CD14-positive monocyte (primary cell): ENCODE measurements around the gene FGF5. TPM values are rescaled to one million over a fixed set of nuclear protein-coding genes. Genes with fewer than 3 reads are reported as not detected.

Experiments used
- DNase-seq, 3 donors: peaks; one replicate each; pipeline ENCODE4 v3.0.0-alpha.2; 2011 to 2022
- H2AFZ ChIP-seq: 2 replicates; pipeline ENCODE4 v1.6.0; 2012; ENCODE audit warnings: mild to moderate bottlenecking, low read depth, low read length, inconsistent platforms; ENCODE audit not compliant: insufficient read depth, poor library complexity, severe bottlenecking
- H3K27ac ChIP-seq, 2 donors: 1 replicate in 1 of 2; 2 replicates in 1 of 2; pipeline ENCODE4 v1.5.1; 2012 to 2013; ENCODE audit warnings: low read length in 2 of 2, control low read depth in 1 of 2, inconsistent platforms in 1 of 2, low read depth in 1 of 2, mild to moderate bottlenecking in 1 of 2
- H3K27me3 ChIP-seq, 2 donors: one replicate each; pipeline versions ENCODE4 v1.6.0 to v1.6.1; 2011 to 2013; ENCODE audit warnings: low read length in 2 of 2; ENCODE audit not compliant: control insufficient read depth in 2 of 2, insufficient read depth in 2 of 2
- H3K36me3 ChIP-seq, 2 donors: replicated peaks in 1 of 2; 1 replicate in 1 of 2; 2 replicates in 1 of 2; pipeline versions ENCODE4 v1.5.1 to v1.6.1; 2012 to 2013; ENCODE audit warnings: low read length in 2 of 2, control low read depth in 1 of 2, inconsistent platforms in 1 of 2, mild to moderate bottlenecking in 1 of 2; ENCODE audit not compliant: insufficient read depth in 2 of 2, control insufficient read depth in 1 of 2
- H3K4me1 ChIP-seq, 2 donors: 1 replicate in 1 of 2; 2 replicates in 1 of 2; pipeline versions ENCODE4 v1.5.1 to v1.6.1; 2012 to 2013; ENCODE audit warnings: low read length in 2 of 2, control low read depth in 1 of 2, inconsistent platforms in 1 of 2, mild to moderate bottlenecking in 1 of 2, moderate library complexity in 1 of 2; ENCODE audit not compliant: insufficient read depth in 2 of 2, control insufficient read depth in 1 of 2
- H3K4me2 ChIP-seq: replicated peaks from 2 replicates; pipeline ENCODE3; 2012; ENCODE audit warnings: low read length, moderate library complexity, mild to moderate bottlenecking; ENCODE audit not compliant: poor library complexity, severe bottlenecking; ENCODE audit errors: extremely low read depth
- H3K4me3 ChIP-seq, 3 experiments: fragments of 200-600 bp in 1 of 3; sonication (generic) in 1 of 3; replicated peaks in 1 of 3; 1 replicate in 2 of 3; 2 replicates in 1 of 3; pipeline ENCODE4 v1.5.1; 2011 to 2013; ENCODE audit warnings: low read length in 3 of 3, mild to moderate bottlenecking in 3 of 3, control low read depth in 2 of 3, low read depth in 2 of 3, inconsistent platforms in 1 of 3, moderate library complexity in 1 of 3
- H3K79me2 ChIP-seq: 2 replicates; pipeline ENCODE4 v1.6.0; 2012; ENCODE audit warnings: mild to moderate bottlenecking, control low read depth, inconsistent platforms, low read length, moderate library complexity; ENCODE audit not compliant: insufficient read depth
- H3K9ac ChIP-seq: 2 replicates; pipeline ENCODE4 v1.6.0; 2017; ENCODE audit warnings: low read length, mild to moderate bottlenecking; ENCODE audit not compliant: insufficient read depth, poor library complexity, severe bottlenecking
- H3K9me3 ChIP-seq, 2 donors: replicated peaks in 1 of 2; 1 replicate in 1 of 2; 2 replicates in 1 of 2; pipeline versions ENCODE4 v1.5.1 to v1.6.1; 2012 to 2013; ENCODE audit warnings: low read length in 2 of 2, control low read depth in 1 of 2; ENCODE audit not compliant: control insufficient read depth in 1 of 2, insufficient read depth in 1 of 2
- H4K20me1 ChIP-seq: 2 replicates; pipeline ENCODE4 v1.6.0; 2012; ENCODE audit warnings: mild to moderate bottlenecking, low read length, control low read depth, moderate library complexity; ENCODE audit not compliant: insufficient read depth
- H3K27ac Mint-ChIP-seq, 7 donors: one replicate each; pipeline ENCODE4 v1.8.0; 2020; ENCODE audit warnings: mild to moderate bottlenecking in 7 of 7, mixed read lengths in 7 of 7, moderate library complexity in 6 of 7, inconsistent platforms in 2 of 7
- H3K27me3 Mint-ChIP-seq, 3 donors: one replicate each; pipeline ENCODE4 v1.8.0; 2021 to 2022; ENCODE audit warnings: low read depth in 3 of 3, mild to moderate bottlenecking in 3 of 3, mixed read lengths in 3 of 3, moderate library complexity in 3 of 3, inconsistent platforms in 1 of 3
- H3K36me3 Mint-ChIP-seq, 2 donors: one replicate each; pipeline ENCODE4 v1.8.0; 2020; ENCODE audit warnings: mixed read lengths in 2 of 2, inconsistent platforms in 1 of 2, mild to moderate bottlenecking in 1 of 2
- H3K4me1 Mint-ChIP-seq: one replicate; pipeline ENCODE4 v1.8.0; 2020; ENCODE audit warnings: mild to moderate bottlenecking, mixed read lengths
- H3K4me3 Mint-ChIP-seq, 2 donors: one replicate each; pipeline ENCODE4 v1.8.0; 2020; ENCODE audit warnings: mild to moderate bottlenecking in 2 of 2, mixed read lengths in 2 of 2, moderate library complexity in 1 of 2
- H3K9me3 Mint-ChIP-seq, 7 donors: one replicate each; pipeline ENCODE4 v1.8.0; 2020 to 2022; ENCODE audit warnings: mixed read lengths in 7 of 7, mild to moderate bottlenecking in 6 of 7, moderate library complexity in 6 of 7, inconsistent platforms in 2 of 7
- WGBS: methylation state at CpG from one replicate; pipeline ENCODE4 v1.1.5; 2013; ENCODE audit warnings: missing lambda C conversion rate; ENCODE audit not compliant: insufficient coverage; 5-methylcytosine and 5-hydroxymethylcytosine counted together
- intact Hi-C, 2 donors: fragments of 100-400 bp; cut with micrococcal nuclease; formaldehyde crosslinking; loops; one replicate each; pipeline versions ENCODE4 v1.15.0 to v1.15.1; 2023
- polyA plus RNA-seq, 3 donors: library from polyadenylated mRNA; depleted of rRNA in 1 of 3; unstranded in 2 of 3; stranded (reverse) in 1 of 3; fragments of 300-500 nt in 2 of 3; fragments of >200 nt in 1 of 3; fragmentation: Illumina TruSeq in 2 of 3; gene quantifications; 1 replicate in 2 of 3; 2 replicates in 1 of 3; pipeline ENCODE4 v1.2.3, GENCODE V29; 2012 to 2021
- TF ChIP-seq, protein P1 (sequence below): fragments of 200-600 bp; IDR thresholded peaks from one replicate; pipeline ENCODE4 v1.8.0; 2022; ENCODE audit warnings: antibody characterized with exemption, mild to moderate bottlenecking

The FGF5 gene
- polyA plus RNA-seq, 3 donors = not detected

DNA sequence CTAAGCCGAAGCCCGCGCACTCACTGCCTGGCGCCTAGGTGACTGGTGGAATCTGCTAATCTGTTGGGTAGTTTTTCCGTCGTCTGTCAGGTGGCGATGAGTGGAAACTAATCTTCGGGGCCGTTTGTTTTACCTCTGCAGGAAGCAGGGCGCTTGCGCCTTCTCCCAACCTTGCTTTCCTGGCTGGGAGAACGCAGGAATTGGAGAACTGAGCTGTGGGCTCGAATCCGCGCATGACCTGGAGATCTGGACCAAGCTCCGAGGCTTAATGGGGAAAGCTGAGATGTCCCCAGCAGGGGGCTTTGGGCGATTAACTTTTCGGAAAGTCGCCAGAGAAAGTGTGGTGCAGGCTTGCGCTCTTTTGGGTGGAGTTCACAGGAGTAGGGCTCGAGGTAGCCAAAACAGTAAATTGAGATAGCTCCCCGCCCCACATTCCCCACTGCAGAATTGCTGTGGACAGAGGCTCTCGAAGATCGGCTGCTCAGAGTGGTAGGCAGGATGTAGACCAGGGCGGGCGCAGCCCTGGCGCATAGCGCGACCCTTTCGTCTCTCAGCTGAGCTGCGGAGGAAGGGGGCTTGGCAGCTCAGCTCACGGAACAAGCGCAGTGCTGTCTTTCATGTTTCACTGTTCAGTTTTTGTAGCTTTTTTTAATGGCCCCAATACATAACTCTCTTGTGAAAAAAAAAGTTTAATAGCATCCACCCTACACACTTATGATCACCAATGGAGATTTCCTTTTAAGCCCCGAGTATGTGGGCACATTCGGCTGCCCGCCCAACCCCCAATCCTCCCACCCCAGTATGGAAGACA is 2.7 kb upstream of the FGF5 start:
- H3K4me3 Mint-ChIP-seq = peak overlapping the region in 1 of 2 donors; percentile 70
- WGBS = 41% methylated on average over 32 of the region's 36 CpGs
- Histone ChIP-seq H3K27ac (no peak overlapping the region), H4K20me1 (no peaks in the 10 kb centered on the region), H3K79me2 (no peaks in the 10 kb centered on the region), H2AFZ (no peak overlapping the region), H3K4me1 (peaks cover 8 to 17% of the 10 kb centered on the region in 2 donors), H3K4me2 (no peak overlapping the region), H3K9ac (no peak overlapping the region), H3K4me3 (no peak overlapping the region), H3K9me3 (peaks cover 5 to 44% of the 10 kb centered on the region in 2 donors), H3K27me3 (peaks cover 52 to 89% of the 10 kb centered on the region in 2 donors), H3K36me3 (no peaks in the 10 kb centered on the region)
- intact Hi-C loops = no loop called here
- peaks cover 67 to 81% (median 69%) of the 10 kb centered on the region in 3 donors for H3K27me3 Mint-ChIP-seq
- DNase-seq = no peak
- peaks cover 0 to 2% of the 10 kb centered on the region in 2 donors for H3K36me3 Mint-ChIP-seq
- H3K27ac Mint-ChIP-seq = no peak overlapping the region
- TF ChIP-seq, protein P1, sequence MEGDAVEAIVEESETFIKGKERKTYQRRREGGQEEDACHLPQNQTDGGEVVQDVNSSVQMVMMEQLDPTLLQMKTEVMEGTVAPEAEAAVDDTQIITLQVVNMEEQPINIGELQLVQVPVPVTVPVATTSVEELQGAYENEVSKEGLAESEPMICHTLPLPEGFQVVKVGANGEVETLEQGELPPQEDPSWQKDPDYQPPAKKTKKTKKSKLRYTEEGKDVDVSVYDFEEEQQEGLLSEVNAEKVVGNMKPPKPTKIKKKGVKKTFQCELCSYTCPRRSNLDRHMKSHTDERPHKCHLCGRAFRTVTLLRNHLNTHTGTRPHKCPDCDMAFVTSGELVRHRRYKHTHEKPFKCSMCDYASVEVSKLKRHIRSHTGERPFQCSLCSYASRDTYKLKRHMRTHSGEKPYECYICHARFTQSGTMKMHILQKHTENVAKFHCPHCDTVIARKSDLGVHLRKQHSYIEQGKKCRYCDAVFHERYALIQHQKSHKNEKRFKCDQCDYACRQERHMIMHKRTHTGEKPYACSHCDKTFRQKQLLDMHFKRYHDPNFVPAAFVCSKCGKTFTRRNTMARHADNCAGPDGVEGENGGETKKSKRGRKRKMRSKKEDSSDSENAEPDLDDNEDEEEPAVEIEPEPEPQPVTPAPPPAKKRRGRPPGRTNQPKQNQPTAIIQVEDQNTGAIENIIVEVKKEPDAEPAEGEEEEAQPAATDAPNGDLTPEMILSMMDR = no peak
- H3K9me3 Mint-ChIP-seq = peaks cover 0 to 26% (median 11%) of the 10 kb centered on the region in 7 donors
- H3K4me1 Mint-ChIP-seq = peaks cover 24% of the 10 kb centered on the region

- Histone ChIP-seq H3K27me3 (peaks cover 53 to 89% of the 10 kb centered on the region in 2 donors), H3K4me3 (no peak overlapping the region), H3K4me1 (peaks cover 8 to 17% of the 10 kb centered on the region in 2 donors), H3K4me2 (no peak overlapping the region), H3K9me3 (peaks cover 5 to 49% of the 10 kb centered on the region in 2 donors), H3K9ac (no peak overlapping the region), H3K36me3 (no peaks in the 10 kb centered on the region), H4K20me1 (no peaks in the 10 kb centered on the region), H3K79me2 (no peaks in the 10 kb centered on the region), H2AFZ (no peak overlapping the region), H3K27ac (no peak overlapping the region)
- H3K9me3 Mint-ChIP-seq = peaks cover 0 to 26% (median 11%) of the 10 kb centered on the region in 7 donors
- intact Hi-C loops = no loop called here
- WGBS = 31% methylated on average over 2 of the region's 4 CpGs
- H3K4me1 Mint-ChIP-seq = peaks cover 24% of the 10 kb centered on the region
- TF ChIP-seq, protein P1 = no peak
- DNase-seq = no peak
- H3K4me3 Mint-ChIP-seq = peak overlapping the region in 1 of 2 donors; percentile 70
- no peak overlapping the region for H3K27ac Mint-ChIP-seq
- peaks cover 0 to 2% of the 10 kb centered on the region in 2 donors for H3K36me3 Mint-ChIP-seq
- peaks cover 70 to 85% (median 74%) of the 10 kb centered on the region in 3 donors for H3K27me3 Mint-ChIP-seq
These were observed 2.2 kb upstream of the FGF5 start for GRCh38 chr4:80264352-80264647.
